GOT3 (cell line): Measurements from ENCODE around the gene KIAA1958.

Experiments
- DNase-seq: peaks from one replicate; lab custom pipeline; 2025; ENCODE audit warnings: mixed read lengths; lab: John Stamatoyannopoulos, UW

The KIAA1958 gene

GRCh38 chr9:112486221-112487007 lies at the start of gene KIAA1958:
KIAA1958 (plus strand) TSS chr9:112486827; CDS start chr9:112574081, 87,254 bp downstream.
- no peak for DNase-seq

- DNase-seq, result no peak
Observed at GRCh38 chr9:112437406-112437805, 49.2 kb upstream of the KIAA1958 start.

- no peak for DNase-seq
Observed at GRCh38 chr9:112439171-112439570, 47.5 kb upstream of the KIAA1958 start.

GRCh38 chr9:112439825-112440224 lies 46.8 kb upstream of the KIAA1958 start:
- no peak for DNase-seq

- no peak for DNase-seq
Observed at GRCh38 chr9:112443200-112443599, 43.4 kb upstream of the KIAA1958 start.

- DNase-seq, result no peak
Observed at GRCh38 chr9:112443636-112444035, 43.0 kb upstream of the KIAA1958 start.

- no peak for DNase-seq
Observed at GRCh38 chr9:112445196-112445595, 41.4 kb upstream of the KIAA1958 start.

GRCh38 chr9:112446080-112446479 lies 40.5 kb upstream of the KIAA1958 start:
- no peak for DNase-seq

- no peak for DNase-seq
Observed at GRCh38 chr9:112446526-112446925, 40.1 kb upstream of the KIAA1958 start.

GRCh38 chr9:112447283-112447761 lies 39.3 kb upstream of the KIAA1958 start:
- no peak for DNase-seq

- no peak for DNase-seq
Observed at GRCh38 chr9:112462855-112463254, 23.8 kb upstream of the KIAA1958 start.

- no peak for DNase-seq
Observed at GRCh38 chr9:112465352-112465751, 21.3 kb upstream of the KIAA1958 start.

- no peak for DNase-seq
Observed at GRCh38 chr9:112472996-112473395, 13.6 kb upstream of the KIAA1958 start.

GRCh38 chr9:112473986-112474385 lies 12.6 kb upstream of the KIAA1958 start:
- no peak for DNase-seq

- DNase-seq, result no peak
Observed at GRCh38 chr9:112475318-112475717, 11.3 kb upstream of the KIAA1958 start.

GRCh38 chr9:112477330-112477729 lies 9.3 kb upstream of the KIAA1958 start:
- no peak for DNase-seq

- DNase-seq, result no peak
Observed at GRCh38 chr9:112479221-112479620, 7.4 kb upstream of the KIAA1958 start.

- no peak for DNase-seq
Observed at GRCh38 chr9:112484607-112485006, 2.0 kb upstream of the KIAA1958 start.

GRCh38 chr9:112485574-112485973 lies 1.1 kb upstream of the KIAA1958 start:
- no peak for DNase-seq

- no peak for DNase-seq
Observed at GRCh38 chr9:112487008-112487798, 576 bp downstream of the KIAA1958 start.

GRCh38 chr9:112487799-112488340 lies 1.2 kb downstream of the KIAA1958 start:
- no peak for DNase-seq

- no peak for DNase-seq
Observed at GRCh38 chr9:112489039-112489546, 2.5 kb downstream of the KIAA1958 start.
